Activated naive CD4-positive, alpha-beta T cell treated with anti-CD3 and anti-CD28 coated beads, Interleukin-2, amount 50 U/mL, for 16 hours (primary cell): Measurements from ENCODE around the gene MFRP.
"Not testable (repeated sequence)": the region's sequence is repeated elsewhere in the genome, so short reads cannot be mapped to it uniquely, and the experiment has no call there.

Experiments used
- DNase-seq: peaks from one replicate; pipeline ENCODE4 v3.0.0-alpha.2; 2020

The MFRP gene

DNA sequence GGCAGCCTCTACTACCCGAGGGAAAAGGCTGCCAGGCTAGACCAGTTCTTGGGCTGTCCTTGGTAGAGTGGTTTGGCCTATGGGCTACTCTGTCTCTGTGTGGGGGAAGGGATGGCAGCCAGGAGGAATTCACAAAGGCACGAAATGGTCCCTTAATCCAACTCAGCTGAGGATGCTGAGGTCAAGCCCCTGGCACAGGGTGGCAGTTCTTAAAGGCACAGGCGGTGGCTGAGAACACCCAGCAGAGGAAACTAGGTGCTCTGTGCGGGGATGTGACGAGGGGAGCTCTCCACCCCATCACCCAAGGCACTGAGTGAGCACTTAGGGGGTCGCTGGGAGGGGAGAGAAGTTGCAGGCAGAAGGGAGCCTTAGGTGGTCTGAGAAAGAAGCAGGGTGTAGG lies at the start of gene MFRP:
TSS of gene MFRP (minus strand) at position 101 of the 400 bp plus-strand sequence. CDS start 192 bp downstream, outside the sequence.
- no peak for DNase-seq

DNA sequence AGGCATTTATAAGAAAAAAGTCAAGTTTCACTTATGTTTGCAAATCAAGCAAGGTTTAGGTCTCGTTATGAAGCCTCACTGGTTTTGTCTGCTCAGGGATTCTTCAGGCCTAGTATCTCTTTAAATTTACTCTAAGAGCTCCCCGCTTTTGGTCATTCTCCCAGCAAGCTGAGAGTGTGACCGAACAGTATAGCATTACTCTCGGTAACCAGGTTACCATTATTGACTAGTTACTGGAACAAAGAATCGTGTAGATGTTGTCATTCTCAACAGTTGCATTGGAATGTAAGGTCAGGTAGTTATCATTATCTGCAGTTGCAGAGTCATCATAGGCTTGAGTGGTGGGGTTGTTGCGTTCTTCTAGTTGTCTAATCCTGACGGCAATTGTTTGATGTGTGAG lies 44.8 kb upstream of the MFRP start:
- DNase-seq = no peak

DNA sequence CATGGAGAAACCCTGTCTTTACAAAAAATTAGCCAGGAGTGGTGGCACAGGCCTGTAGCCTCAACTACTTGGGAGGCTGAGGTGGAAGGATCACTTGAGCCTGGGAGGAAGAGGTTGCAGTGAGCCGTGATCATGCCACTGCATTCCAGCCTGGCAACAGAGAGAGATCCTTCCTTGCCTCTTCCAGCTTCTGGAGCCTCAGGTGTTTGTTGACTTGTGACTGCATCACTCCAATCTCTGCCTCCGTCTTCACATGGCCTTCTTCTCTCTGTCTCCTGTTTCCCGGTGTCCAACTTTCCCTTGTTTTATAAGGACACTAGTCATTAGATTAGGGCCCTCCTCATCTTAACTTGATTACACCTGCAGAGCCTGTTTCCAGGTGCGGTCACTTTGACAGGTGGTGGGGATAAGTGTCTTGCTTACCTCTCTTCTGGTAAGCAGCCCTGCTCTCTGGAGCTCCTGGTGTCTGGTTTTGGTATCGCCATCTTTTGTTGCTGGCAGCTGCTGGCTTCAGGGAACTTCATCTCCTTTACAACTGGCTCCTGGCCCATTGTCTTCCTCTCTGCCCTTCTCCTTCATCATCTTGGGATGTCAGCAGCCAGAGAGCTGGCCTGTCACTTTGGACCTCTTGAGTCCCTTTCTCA lies 43.2 kb upstream of the MFRP start:
- no peak for DNase-seq

DNA sequence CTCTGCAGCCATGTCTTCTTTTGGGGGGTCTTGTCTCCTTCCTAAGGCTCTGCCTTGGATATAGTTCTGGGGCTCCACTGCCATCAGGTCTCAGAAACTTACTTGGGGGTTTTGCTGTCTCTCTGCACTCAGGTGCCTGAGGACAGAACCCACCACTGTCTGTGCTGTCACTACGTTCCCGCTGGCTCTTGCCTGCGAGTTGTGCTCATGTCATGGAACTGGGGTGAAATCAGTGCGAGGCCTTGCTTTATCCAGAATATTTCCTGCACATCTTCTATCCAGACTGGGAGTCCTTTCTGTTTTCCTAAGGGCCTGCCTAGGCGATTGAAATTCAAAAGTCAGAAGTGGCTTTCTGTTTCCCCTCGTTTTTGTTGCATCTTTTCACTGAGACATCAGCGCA lies 41.6 kb upstream of the MFRP start:
- DNase-seq = no peak

DNA sequence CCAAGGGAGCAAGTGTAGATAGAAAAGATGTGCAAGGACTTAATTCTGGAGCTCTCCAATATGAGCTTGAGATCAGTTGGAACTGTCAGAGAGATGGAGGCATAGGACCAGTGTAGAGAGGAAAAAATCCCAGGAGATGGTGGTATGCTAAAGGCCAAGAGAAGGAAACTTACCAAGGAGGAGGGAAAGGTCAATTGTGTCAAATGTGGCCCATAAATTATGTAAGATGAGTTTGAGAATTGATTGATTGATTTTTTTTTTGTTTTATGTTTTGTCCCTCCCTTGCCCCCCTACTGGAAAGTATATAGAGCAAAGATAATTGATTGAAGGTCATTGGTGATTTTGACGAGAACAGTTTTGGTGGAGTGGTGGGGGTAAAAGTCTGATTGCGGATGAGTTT lies 37.8 kb upstream of the MFRP start:
- no peak for DNase-seq

DNA sequence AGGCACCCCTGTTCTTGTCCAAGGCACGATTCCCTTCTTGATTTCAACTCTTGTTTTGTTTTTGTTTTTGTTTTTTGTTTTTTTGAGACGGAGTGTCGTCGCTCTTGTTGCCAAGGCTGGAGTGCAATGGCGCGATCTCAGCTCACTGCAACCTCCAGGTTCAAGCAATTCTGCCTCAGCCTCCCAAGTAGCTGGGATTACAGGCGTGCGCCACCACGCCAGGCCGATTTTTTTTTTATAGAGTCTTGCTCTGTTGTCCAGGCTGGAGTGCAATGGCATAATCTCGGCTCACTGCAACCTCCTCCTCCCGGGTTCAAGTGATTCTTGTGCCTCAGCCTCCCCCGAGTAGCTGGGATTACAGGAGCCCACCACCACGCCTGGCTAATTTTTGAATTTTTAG lies 36.0 kb upstream of the MFRP start:
- DNase-seq = not testable (repeated sequence)

DNA sequence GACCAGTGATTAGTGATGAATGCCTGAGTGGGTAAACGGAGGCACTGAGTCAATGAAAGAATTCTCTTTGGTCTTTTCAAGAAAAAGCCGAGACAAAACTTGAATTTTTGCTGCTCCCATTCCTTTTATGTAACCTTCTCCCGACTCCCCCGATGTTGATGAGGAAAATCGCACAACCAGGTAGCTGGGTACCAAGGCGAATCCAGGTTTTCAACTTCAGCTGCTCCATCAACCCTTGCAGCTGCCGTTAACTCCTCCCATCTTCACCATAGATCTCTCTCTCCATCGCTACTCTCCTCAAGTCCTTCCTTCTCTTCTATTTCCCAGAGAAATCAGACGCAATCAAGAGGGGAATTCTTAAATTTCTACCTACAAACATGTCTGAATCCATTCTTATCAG lies 35.6 kb upstream of the MFRP start:
- no peak for DNase-seq

DNA sequence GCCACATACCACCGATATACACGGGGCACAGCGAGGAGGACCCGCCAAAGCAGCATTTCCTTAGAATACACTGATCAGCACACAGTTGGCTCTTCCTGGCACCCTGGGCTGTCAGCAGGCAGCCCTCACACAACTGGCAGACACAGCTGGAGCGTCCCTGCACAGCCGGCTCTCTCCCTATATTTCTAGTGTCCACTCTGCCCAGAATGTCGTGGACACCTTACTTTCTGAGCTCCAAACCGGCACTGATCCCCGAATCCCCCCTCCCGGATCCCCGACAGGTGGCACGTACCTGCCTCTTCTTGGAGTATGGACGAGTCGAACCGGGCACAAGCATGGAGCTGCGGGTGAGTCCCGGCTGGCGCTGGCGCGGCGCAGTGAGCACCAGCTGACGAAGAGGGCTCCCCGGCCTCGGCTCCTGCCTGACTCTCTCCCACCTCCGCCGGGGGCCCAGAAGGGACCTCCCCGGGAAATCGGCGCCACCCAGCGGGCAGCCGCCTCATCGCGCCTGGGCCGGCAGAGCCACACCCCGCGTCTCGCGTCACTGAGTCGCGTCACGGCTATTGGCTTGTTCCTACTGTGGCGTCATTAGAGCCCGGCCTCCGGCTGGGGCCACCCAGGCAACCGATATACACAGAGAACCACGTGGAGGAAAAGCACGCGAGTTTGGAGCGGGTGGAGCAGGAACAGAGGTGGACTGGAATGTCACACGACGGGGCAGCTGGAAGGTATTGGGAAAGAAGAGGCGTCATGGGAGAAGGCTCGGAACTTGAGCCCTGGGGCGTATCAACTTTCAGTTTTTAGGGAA lies 34.9 kb upstream of the MFRP start, which contains the start of gene USP2:
TSS of gene USP2 (minus strand) at position 510 of the 808 bp plus-strand sequence. CDS start 8,210 bp downstream, outside the sequence.
- DNase-seq = peak; percentile 97

DNA sequence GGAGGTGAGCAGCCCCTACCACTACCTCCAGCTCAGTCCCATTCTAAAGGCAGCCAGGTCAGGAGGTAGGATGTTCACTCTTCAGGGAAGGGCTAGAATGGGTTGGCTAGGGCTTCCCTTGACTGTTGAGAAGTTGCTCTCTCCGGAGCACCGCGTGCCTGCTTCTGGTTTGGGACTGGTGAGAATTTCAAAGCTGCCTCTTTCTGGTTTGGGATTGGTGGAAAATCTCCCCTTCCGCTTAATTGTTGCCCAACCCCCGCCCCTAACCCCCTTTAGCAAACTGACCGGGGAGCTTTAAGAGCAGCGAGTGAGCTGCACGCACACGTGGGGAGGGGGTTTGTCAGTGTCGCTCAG lies 34.3 kb upstream of the MFRP start:
- no peak for DNase-seq

DNA sequence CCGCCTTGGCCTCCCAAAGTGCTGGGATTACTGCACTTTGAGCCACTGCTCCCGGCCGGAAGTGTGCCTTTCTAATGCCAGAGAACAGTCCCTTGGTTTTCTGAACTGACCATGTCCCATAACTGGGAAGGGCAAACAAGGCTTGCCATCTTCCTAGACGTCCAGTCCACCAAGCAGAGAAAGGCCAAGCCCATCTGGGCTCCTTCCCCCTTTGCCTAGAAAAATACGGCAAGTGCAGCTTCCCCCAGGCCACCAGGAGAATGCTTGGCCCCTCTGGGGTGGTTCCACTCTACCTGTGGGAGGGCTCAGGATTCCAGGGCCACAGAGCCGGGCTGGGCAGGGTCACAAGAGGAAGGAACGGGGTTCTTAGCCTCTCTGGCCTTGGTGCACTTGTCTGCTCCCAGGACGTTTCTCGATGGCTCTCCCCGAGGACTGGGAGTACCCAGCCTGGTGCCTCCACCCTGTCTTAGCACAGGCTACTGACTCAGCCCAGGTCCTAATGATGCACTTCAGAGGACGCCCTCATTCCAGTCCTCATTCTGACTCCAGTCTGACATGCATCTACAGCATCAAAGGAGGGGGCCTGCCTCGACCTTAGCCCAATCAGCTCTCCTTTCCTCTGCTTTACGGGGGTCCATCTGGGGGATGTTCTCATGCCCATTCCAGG lies 33.8 kb upstream of the MFRP start:
- no peak for DNase-seq

DNA sequence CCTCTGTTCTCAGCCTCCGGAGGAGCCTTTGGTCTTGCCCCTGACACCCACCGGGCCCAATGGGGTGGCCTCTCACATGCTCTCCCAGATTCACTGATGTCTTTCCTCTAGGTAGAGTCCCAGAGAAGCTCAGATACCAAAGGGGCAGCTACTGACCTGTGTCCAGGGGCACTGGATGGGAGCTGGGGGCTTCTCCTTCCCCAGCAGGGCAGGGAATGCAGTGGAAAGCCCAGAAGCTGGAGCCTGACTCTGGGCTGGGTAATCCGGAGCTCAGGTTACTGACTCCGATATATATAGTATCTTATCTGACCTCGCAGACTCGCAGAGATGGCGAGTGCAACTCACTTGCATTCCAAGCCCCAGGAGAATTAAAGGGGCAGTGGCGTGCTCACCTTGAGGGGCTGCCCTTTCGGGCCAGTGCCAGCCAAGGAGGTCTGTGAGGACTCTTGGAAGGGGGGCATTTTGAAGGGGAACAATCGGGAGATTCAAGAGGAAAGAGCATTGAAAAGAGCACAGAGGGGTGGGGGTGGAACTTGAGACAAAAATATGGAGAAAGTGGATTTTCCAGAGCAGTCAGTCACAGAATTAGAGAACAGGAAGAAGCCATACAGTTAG lies 32.5 kb upstream of the MFRP start:
- no peak for DNase-seq

DNA sequence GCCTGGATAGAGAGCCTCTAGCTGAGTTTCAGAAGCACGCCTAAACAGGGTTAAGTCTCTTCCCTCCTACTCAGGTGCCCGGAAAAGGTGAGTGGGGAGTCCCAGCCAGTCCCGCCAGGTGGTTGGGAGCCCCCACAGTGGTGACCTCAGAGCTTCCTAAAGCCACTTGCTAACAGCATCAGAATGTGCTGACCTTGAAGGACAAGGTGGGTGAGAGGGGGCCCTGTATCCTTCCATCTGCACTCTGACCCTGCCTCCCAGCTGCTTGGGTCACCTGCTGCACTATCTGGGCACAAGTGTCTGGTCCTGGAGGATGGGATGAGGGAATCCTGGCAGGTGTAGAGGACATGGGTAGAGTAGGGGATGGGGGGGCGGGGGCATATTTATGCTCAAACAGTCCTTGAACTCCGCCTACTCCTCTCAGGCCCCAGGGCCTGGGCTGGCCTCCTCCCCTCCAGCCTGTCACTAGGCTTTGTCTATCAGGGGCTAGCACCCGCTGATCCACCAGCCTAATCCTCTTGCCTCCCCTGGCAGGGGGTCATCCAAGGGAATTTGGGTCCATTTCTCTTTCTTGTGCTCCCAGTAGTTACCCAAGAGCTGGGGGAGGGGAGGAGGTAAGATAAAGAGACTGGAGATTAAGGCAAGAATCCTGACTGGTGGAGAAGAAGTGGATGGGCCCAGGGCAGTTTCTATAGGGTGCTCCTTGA lies 31.6 kb upstream of the MFRP start:
- no peak for DNase-seq

DNA sequence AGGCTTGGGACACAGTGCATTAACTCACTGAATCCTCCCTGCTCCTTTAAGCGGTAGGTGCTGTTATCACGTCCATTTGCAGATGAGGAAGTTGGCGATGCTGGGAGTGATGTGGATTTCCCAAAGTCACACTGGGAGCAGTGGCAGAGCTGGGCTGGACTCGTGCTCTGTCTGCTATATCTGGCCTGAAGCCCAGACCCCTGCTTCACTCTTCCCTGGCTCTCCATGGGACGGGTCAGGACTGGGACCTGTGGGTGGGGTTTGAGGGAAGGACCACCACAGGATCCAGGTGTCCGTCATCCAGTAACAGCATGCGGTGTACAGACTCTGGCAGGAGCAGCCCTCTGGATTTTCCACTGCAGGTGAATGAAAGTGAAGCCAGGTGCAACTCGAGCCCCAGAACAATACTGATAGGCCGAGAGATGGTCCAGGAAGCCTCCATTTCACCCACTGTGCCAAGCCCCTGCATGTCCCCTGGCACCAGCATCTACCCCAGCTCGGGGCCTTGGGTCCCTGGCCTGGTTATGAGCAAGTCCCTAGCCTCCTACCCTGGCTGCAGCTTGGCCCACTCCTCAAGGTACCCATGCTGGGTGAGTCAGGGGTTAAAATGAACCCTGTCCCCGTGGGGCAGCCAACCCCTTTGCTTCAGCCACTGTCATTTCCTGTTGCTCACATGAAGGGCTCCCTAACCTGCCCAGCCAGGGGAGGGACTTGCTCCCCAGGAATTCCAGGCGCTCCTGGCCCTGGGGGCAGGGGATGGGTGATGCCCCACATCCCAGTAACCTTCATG lies 30.8 kb upstream of the MFRP start:
- no peak for DNase-seq

DNA sequence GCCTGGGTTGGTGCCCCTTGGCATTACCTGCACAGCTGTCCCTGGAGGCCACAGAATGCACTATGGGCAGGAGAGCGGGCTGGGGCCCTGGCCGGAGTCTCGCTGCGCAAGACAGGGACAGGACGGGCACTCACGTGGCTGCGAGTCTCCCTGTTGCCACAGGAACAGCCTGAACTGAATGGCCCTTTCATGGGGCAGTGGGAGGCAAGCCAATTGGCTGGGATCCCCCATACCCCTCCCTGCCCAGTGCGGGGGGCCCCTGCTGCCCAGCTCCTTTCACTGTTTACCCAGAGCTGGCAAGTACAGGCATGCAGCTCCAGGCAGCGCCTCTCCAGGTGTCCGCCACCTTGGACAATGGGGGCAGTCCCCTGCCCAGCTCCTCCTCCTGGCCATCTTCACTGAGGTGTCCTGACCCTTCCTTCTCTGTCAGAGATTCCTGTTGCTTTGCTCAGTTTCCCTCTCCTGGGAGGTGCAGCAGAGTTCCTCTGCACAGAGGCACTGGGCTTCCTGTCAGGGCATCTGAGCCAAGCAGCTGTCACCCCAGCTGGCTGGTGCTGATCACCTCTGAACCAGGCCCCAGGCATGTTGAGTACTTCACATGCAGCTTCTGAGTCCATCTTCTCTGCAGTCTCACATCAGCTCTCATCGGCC lies 29.8 kb upstream of the MFRP start:
- DNase-seq = no peak

DNA sequence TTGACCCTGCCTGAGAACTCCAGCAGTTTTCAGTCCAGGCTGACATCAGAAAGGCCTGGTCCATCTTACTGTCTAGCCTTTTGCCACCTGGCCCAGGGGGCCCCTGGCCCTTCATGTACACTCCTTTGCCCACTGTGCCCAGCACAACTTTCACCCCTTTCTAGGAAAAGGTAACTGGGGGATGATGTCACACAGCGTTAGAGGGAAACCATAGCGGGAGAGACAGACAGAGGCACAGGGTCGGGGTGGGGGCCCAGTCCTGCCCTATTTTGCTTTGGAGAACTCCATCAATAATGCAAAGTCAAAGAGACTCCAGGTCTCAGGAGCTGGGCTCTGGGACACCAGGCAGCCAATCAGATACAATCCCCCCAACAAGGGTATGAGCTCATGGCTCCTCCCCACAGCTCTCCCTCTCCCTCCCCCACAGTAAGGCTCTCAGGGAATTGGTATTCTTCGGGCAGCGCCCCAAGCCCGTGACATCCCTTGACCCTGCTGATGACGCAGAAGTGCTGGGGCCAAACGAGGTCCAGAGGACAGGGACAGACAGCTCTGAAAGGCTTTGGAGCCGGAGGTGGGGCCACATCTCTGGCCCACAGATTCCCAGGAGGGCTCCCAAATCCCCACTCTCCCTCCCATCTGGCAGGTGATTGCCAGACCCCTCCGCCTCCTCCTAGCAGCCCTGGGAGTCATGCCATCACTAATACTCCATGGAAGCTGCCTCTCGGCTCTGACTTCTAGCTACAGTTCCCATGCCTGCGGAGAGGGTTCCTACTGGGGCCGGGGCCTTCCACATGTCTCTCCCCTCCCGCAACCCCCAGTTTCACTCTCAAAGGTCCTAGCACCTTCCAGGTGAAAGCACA lies 29.1 kb upstream of the MFRP start:
- no peak for DNase-seq

DNA sequence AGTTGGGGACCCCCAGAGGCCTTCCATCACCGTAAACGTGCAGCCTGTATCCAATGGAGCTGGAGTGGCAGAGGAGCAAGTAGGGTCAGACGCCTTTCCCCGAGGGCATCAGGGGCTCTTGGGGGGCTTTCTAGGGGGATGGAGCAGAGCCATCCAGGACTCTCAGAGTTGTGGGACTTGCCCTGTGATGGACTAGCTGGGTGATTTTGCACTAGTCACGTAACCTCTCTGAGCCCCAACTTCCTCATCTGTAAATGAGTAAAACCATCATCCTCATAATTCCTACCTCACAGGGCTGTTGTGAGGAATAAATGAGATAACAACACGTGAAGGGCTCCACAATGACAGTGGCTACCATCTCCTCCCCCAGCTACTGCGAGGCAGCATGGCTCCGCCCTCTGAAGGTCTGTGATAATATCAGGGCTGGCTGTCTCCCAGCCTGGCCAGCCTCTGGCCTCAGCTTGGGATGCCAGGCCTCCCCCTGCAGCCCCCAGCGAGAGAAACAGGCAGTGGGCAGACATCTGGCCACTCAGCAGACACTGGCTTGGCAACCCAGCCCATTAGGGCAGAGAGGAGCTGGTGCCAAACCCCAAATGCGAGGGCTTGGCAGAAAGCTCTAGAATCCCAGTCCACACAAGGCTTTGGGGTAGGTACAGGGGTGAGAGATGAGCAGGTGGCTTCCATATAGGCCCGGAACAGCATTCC lies 28.3 kb upstream of the MFRP start:
- DNase-seq = no peak

DNA sequence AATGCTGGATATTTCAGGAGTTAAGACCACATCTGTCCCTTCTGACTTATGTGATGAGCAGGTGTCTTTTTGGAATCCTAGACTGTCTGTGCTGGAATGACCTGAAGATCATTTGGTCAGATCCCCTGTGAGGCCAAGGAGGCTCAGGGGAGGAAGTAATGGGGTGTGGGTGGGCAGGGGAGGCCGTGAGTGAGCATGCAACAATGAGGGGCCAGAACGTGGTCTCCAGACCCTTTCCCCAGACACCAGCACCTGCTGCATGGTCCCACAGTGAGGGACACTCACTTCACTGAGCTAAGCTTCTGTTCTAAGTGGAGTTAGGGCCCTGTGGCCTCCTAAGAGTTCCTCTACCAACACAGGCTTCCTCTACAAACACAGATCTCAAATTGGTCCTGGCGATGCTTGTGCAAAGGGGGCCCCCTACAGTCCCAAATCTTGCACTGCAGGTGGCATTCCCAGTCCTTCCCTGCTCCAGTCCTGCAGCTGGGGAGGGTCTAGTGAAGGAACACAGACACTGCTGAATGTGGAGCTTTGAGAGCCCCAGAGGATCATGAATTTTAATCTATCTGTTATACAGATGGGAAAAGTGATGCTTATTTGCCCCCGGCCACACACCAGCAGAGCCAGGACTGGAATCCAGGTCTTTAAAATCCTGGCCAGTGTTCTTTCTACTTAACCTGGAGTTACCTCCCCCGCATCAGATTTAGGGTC lies 27.6 kb upstream of the MFRP start:
- peak; percentile 29 for DNase-seq

DNA sequence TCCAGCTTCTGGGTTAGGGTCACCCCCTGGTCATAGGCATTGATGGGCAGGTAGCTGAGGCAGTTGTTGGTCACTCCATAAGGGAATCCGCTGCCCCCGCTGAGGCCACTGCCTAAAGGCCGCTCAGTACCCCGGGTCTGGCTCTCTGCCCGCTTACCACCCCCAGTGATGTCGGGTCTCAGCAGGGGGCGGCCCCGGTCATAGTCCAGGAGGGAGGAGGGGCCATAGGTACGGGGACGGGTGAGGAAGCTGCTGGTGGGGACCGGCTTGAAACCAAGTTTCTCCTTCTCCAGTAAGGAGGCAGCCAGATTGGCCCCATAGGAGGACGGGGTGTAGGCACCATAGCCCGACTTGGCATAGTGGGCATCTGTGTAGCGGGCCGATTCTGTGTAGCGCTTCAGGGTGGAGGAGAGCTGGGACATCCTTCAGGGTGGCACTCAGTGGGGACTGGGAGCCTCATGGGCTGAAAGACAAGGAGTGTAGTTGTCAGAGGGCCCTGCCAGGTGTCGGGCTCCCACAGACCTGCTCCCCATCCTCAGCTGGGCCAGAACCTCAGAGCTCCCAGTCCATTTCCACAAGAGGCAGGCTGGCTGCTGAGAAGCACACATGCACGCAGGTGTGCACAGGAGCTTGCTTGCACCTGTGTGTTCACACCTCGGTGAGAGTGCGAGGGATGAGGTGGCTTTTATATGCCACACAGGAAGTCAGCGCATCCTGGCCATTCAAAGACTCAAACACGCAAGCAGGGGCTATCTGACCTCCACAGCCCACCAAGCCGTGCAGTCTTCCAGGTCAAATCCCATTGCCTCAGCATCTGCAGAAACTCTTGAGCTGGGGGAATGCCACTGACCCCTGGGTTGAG lies 26.8 kb upstream of the MFRP start:
- DNase-seq = no peak
